NCI-H345 treated with DMSO at 0.1 percent for 48 hours (cell line): ENCODE results near the gene GRAMD1B.
"Not testable (repeated sequence)": the region's sequence is repeated elsewhere in the genome, so short reads cannot be mapped to it uniquely, and the experiment has no call there.

Experiments used
- DNase-seq: peaks from one replicate; lab custom pipeline; 2025; ENCODE audit not compliant: unreplicated experiment; lab: John Stamatoyannopoulos, UW

The GRAMD1B gene

GRCh38 chr11:123439616-123440015, 9.5 kb downstream of the GRAMD1B start:
- no peak for DNase-seq

- DNase-seq, result no peak
Observed at GRCh38 chr11:123441161-123441560, 11.1 kb downstream of the GRAMD1B start.

GRCh38 chr11:123443851-123444623, 14.0 kb downstream of the GRAMD1B start:
- DNase-seq, result no peak

- DNase-seq, result no peak
Observed at GRCh38 chr11:123448823-123449222, 18.8 kb downstream of the GRAMD1B start.

- no peak for DNase-seq
Observed at GRCh38 chr11:123449436-123449835, 19.4 kb downstream of the GRAMD1B start.

- DNase-seq, result no peak
Observed at GRCh38 chr11:123450623-123451022, 20.6 kb downstream of the GRAMD1B start.

- no peak for DNase-seq
Observed at GRCh38 chr11:123451183-123451781, 21.2 kb downstream of the GRAMD1B start.

GRCh38 chr11:123452794-123453193, 22.7 kb downstream of the GRAMD1B start:
- no peak for DNase-seq

- DNase-seq, result no peak
Observed at GRCh38 chr11:123454060-123454651, 24.1 kb downstream of the GRAMD1B start.

GRCh38 chr11:123454796-123455195, 24.7 kb downstream of the GRAMD1B start:
- DNase-seq, result no peak

GRCh38 chr11:123456448-123456847, 26.4 kb downstream of the GRAMD1B start:
- not testable (repeated sequence) for DNase-seq

GRCh38 chr11:123457187-123457770, 27.2 kb downstream of the GRAMD1B start:
- DNase-seq, result no peak

GRCh38 chr11:123458501-123458900, 28.4 kb downstream of the GRAMD1B start:
- DNase-seq, result no peak

- no peak for DNase-seq
Observed at GRCh38 chr11:123460012-123460700, 30.1 kb downstream of the GRAMD1B start.

GRCh38 chr11:123461164-123461563, 31.1 kb downstream of the GRAMD1B start:
- no peak for DNase-seq

- not testable (repeated sequence) for DNase-seq
Observed at GRCh38 chr11:123465667-123466066, 35.6 kb downstream of the GRAMD1B start.

- not testable (repeated sequence) for DNase-seq
Observed at GRCh38 chr11:123466172-123466571, 36.1 kb downstream of the GRAMD1B start.

GRCh38 chr11:123469089-123469488, 39.0 kb downstream of the GRAMD1B start:
- DNase-seq, result no peak

- no peak for DNase-seq
Observed at GRCh38 chr11:123469586-123469985, 39.5 kb downstream of the GRAMD1B start.

- no peak for DNase-seq
Observed at GRCh38 chr11:123470842-123471241, 40.8 kb downstream of the GRAMD1B start.

- DNase-seq, result no peak
Observed at GRCh38 chr11:123472236-123472935, 42.3 kb downstream of the GRAMD1B start.
